Hepatocyte (in vitro differentiated cells): Measurements from ENCODE around the gene ALDH1B1. TPM values are rescaled to one million over a fixed set of nuclear protein-coding genes. Genes with fewer than 3 reads are reported as not detected.

Experiments
- DNase-seq: peaks from one replicate; pipeline ENCODE4 v3.0.0-alpha.2; 2016; ENCODE audit warnings: low spot score
- H2AFZ ChIP-seq: fragments of 200-600 bp; sonication (generic); 2 replicates; pipeline ENCODE4 v1.6.0; 2016; ENCODE audit warnings: antibody characterized with exemption, mild to moderate bottlenecking
- H3K27ac ChIP-seq: fragments of 200-600 bp; sonication (generic); 2 replicates; pipeline ENCODE4 v1.5.1; 2016; ENCODE audit warnings: mild to moderate bottlenecking
- H3K27me3 ChIP-seq: fragments of 200-600 bp; sonication (generic); 2 replicates; pipeline ENCODE4 v1.6.1; 2016
- H3K36me3 ChIP-seq: fragments of 200-600 bp; sonication (generic); replicated peaks from 2 replicates; pipeline ENCODE4 v1.5.1; 2016; ENCODE audit warnings: low read depth; ENCODE audit not compliant: insufficient read depth
- H3K4me1 ChIP-seq: fragments of 200-600 bp; sonication (generic); 2 replicates; pipeline ENCODE4 v1.5.1; 2016; ENCODE audit warnings: mild to moderate bottlenecking, moderate library complexity; ENCODE audit not compliant: insufficient read depth
- H3K4me2 ChIP-seq: fragments of 200-600 bp; sonication (generic); 2 replicates; pipeline ENCODE4 v1.6.0; 2016
- H3K4me3 ChIP-seq: fragments of 200-600 bp; sonication (generic); 2 replicates; pipeline ENCODE4 v1.5.1; 2016; ENCODE audit warnings: mild to moderate bottlenecking
- H3K79me2 ChIP-seq: fragments of 200-600 bp; sonication (generic); 2 replicates; pipeline ENCODE4 v1.6.0; 2017; ENCODE audit warnings: mild to moderate bottlenecking
- H3K9me2 ChIP-seq: fragments of 200-600 bp; sonication (generic); replicated peaks from 2 replicates; pipeline ENCODE4 v1.6.0; 2017; ENCODE audit warnings: mild to moderate bottlenecking; ENCODE audit not compliant: insufficient read depth
- H3K9me3 ChIP-seq: fragments of 200-600 bp; sonication (generic); 2 replicates; pipeline ENCODE4 v1.5.1; 2016; ENCODE audit warnings: low read depth, mild to moderate bottlenecking
- H4K20me1 ChIP-seq: fragments of 200-600 bp; sonication (generic); 2 replicates; pipeline ENCODE4 v1.6.0; 2016; ENCODE audit warnings: mild to moderate bottlenecking; ENCODE audit not compliant: insufficient read depth, poor library complexity, severe bottlenecking
- CTCF ChIP-seq: fragments of 200-600 bp; sonication (generic); IDR thresholded peaks from 2 replicates; pipeline ENCODE4 v1.5.1; 2016; ENCODE audit warnings: antibody characterized with exemption, mild to moderate bottlenecking; ENCODE audit not compliant: poor library complexity
- EZH2 ChIP-seq: fragments of 200-600 bp; sonication (generic); IDR thresholded peaks from 2 replicates; pipeline ENCODE4 v1.6.1; 2016; ENCODE audit warnings: antibody characterized with exemption, mild to moderate bottlenecking, borderline replicate concordance
- EZH2phosphoT487 ChIP-seq: fragments of 200-600 bp; sonication (generic); IDR thresholded peaks from one replicate; pipeline ENCODE4 v1.6.1; 2018; ENCODE audit warnings: antibody characterized with exemption, mild to moderate bottlenecking, low read depth, moderate library complexity; ENCODE audit not compliant: unreplicated experiment, severe bottlenecking
- whole genome bisulfite sequencing: methylation state at CpG from one replicate; pipeline ENCODE4 v1.1.6; 2016; ENCODE audit warnings: low lambda C conversion rate; ENCODE audit errors: missing lambda C conversion rate; 5-methylcytosine and 5-hydroxymethylcytosine counted together
- polyA plus RNA-seq: library from polyadenylated mRNA; unstranded; fragments of >200 nt; fragmentation: Nextera tagmentation; extraction: Ambion mirVana; gene quantifications from 2 replicates; pipeline ENCODE4 v1.2.1, GENCODE V29; 2016
- total RNA-seq: library from RNA; depleted of rRNA; stranded (reverse); fragments of >200 nt; gene quantifications from 2 replicates; pipeline ENCODE4 v1.2.3, GENCODE V29; 2014

The ALDH1B1 gene
- total and polyA plus RNA-seq, 2 experiments from 2014 or later: 30.9 to 45.8 TPM

GRCh38 chr9:38437193-38437823 is 44.8 kb downstream of the ALDH1B1 start:
- no peak overlapping the region for H3K4me3 ChIP-seq
- no peak for TF ChIP-seq EZH2
- TF ChIP-seq CTCF: no peak
- TF ChIP-seq EZH2phosphoT487: no peak
- peaks cover 25% of the 10 kb centered on the region for H3K4me1 ChIP-seq
- no peaks in the 10 kb centered on the region for H3K36me3 ChIP-seq
- H3K27ac ChIP-seq: peak overlapping the region; percentile 93
- no peaks in the 10 kb centered on the region for H3K79me2 ChIP-seq
- peak overlapping the region; percentile 28 for H2AFZ ChIP-seq
- no peaks in the 10 kb centered on the region for H3K9me2 ChIP-seq
- WGBS: 69% methylated on average over 11 of the region's 11 CpGs
- no peaks in the 10 kb centered on the region for H3K27me3 ChIP-seq
- peak overlapping the region; percentile 62 for H3K4me2 ChIP-seq
- H4K20me1 ChIP-seq: no peaks in the 10 kb centered on the region
- no peaks in the 10 kb centered on the region for H3K9me3 ChIP-seq
- peak; percentile 68 for DNase-seq

GRCh38 chr9:38439291-38439915 is 46.9 kb downstream of the ALDH1B1 start:
- 93% methylated on average over 3 of the region's 3 CpGs for WGBS
- H3K27ac ChIP-seq: no peak overlapping the region
- no peak for DNase-seq
- peaks cover 36% of the 10 kb centered on the region for H3K4me1 ChIP-seq
- H4K20me1 ChIP-seq: no peaks in the 10 kb centered on the region
- H3K4me3 ChIP-seq: no peak overlapping the region
- TF ChIP-seq EZH2 (no peak), EZH2phosphoT487 (no peak), CTCF (no peak)
- no peak overlapping the region for H2AFZ ChIP-seq
- no peaks in the 10 kb centered on the region for H3K27me3 ChIP-seq
- no peaks in the 10 kb centered on the region for H3K9me3 ChIP-seq
- H3K4me2 ChIP-seq: no peak overlapping the region
- no peaks in the 10 kb centered on the region for H3K9me2 ChIP-seq
- no peaks in the 10 kb centered on the region for H3K36me3 ChIP-seq
- no peaks in the 10 kb centered on the region for H3K79me2 ChIP-seq

GRCh38 chr9:38439916-38440301 is 47.4 kb downstream of the ALDH1B1 start:
- TF ChIP-seq CTCF (no peak), EZH2 (no peak), EZH2phosphoT487 (no peak)
- 94% methylated on average over 1 of the region's 1 CpG for WGBS

More at GRCh38 chr9:38439916-38440301, 47.4 kb downstream of the ALDH1B1 start:
- Histone ChIP-seq H3K9me2 (no peaks in the 10 kb centered on the region), H3K79me2 (no peaks in the 10 kb centered on the region), H3K27ac (no peak overlapping the region), H3K9me3 (no peaks in the 10 kb centered on the region), H3K4me3 (no peak overlapping the region), H3K27me3 (no peaks in the 10 kb centered on the region), H3K36me3 (no peaks in the 10 kb centered on the region), H2AFZ (no peak overlapping the region), H4K20me1 (no peaks in the 10 kb centered on the region), H3K4me2 (no peak overlapping the region), H3K4me1 (peaks cover 33% of the 10 kb centered on the region)
- no peak for DNase-seq
